ENCODE data around the gene GPR42. TPM values are rescaled to one million over a fixed set of nuclear protein-coding genes. Genes with fewer than 3 reads are reported as not detected.

GPR42 gene
- total RNA-seq, 1 donor from 2014 or later: not detected

DNA sequence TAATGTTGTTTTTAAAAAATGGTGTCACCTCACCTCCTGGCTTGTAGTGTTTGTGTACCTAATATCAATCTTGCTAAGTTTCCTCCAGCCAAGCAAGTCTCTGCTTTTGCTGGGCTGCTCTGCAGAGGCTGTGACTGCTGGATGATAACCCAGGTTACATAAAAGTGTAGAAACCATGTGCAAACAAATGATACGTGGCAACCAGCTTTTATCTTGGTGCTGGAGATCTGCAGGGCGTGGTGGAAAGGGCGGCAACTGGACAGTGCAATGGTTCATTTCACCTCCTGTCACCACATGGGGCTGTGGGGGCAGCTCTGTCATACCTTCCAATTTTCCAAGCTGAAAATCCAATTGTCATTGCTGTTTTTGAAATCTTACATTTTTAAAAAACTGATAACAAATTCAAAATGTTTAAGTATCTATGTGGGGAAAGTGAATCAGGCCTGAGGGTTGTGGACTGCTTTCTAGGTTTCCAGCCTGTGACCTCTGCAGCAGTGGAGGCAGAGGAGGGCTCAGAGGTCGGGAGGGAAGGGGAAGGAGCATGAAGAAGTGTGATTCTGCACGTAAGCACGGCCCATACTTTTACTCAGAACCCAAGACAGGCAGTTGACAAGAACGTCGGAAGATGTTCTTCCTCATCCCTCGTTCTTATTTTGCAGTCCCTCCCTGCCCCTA is 9.7 kb downstream of the GPR42 start:
- DNase-seq (ENCODE audit: low spot score in 2 of 2): no peak
- Histone ChIP-seq H3K36me3 (no peaks in the 10 kb centered on the region), H3K4me1 (no peaks in the 10 kb centered on the region), H3K9me3 (no peaks in the 10 kb centered on the region), H3K4me3 (no peak overlapping the region), H3K27ac (no peak overlapping the region), H3K27me3 (no peaks in the 10 kb centered on the region)
- TF ChIP-seq, protein P1, sequence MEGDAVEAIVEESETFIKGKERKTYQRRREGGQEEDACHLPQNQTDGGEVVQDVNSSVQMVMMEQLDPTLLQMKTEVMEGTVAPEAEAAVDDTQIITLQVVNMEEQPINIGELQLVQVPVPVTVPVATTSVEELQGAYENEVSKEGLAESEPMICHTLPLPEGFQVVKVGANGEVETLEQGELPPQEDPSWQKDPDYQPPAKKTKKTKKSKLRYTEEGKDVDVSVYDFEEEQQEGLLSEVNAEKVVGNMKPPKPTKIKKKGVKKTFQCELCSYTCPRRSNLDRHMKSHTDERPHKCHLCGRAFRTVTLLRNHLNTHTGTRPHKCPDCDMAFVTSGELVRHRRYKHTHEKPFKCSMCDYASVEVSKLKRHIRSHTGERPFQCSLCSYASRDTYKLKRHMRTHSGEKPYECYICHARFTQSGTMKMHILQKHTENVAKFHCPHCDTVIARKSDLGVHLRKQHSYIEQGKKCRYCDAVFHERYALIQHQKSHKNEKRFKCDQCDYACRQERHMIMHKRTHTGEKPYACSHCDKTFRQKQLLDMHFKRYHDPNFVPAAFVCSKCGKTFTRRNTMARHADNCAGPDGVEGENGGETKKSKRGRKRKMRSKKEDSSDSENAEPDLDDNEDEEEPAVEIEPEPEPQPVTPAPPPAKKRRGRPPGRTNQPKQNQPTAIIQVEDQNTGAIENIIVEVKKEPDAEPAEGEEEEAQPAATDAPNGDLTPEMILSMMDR (IDR thresholded peaks at IDR 0.05): no peak
- intact Hi-C loops (cut with DNase I): no loop called here

DNA sequence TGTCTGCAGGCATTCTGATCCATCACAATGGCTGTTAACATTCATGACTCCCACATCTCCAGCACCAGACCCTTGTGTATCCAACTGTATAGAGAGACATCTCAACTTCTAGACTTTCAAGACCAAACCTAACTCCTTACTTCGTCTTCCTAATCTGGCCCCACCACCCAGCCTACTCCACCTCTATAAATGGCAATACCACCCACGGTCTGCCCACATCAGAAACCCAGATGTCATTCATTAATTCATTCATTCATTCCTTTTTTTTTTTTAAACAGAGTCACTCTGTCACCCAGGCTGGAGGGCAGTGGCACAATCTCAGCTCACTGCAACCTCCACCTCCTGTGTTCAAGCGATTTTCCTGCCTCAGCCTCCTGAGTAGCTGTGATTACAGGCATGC is 10.4 kb downstream of the GPR42 start:
- Histone ChIP-seq H3K9me3 (no peaks in the 10 kb centered on the region), H3K4me1 (no peaks in the 10 kb centered on the region), H3K27ac (no peak overlapping the region), H3K4me3 (no peak overlapping the region), H3K36me3 (no peaks in the 10 kb centered on the region), H3K27me3 (no peaks in the 10 kb centered on the region)
- TF ChIP-seq, protein P1 (IDR thresholded peaks at IDR 0.05): no peak
- no peak for DNase-seq (ENCODE audit: low spot score in 2 of 2)
- intact Hi-C loops (cut with DNase I): no loop called here

DNA sequence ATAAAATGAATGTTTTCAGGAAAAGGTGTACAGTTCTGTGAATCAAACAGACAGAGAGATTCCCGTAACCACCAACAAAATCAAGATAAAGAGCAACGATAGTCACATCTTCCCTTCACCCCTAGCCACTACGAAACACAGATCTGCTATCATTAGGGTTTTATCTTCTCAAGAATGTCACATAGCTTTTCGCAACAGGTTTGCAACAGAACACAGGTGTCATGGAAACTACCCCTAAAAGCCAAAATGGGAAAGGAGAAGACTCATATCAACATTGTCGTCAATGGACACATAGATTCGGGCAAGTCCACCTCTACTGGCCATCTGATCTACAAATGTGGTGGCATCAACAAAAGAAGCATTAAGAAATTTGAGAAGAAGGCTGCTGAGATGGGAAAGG is 11.1 kb downstream of the GPR42 start:
- TF ChIP-seq, protein P1 (IDR thresholded peaks at IDR 0.05): no peak
- Histone ChIP-seq H3K4me3 (no peak overlapping the region), H3K27me3 (no peaks in the 10 kb centered on the region), H3K27ac (no peak overlapping the region), H3K4me1 (no peaks in the 10 kb centered on the region), H3K36me3 (no peaks in the 10 kb centered on the region), H3K9me3 (no peaks in the 10 kb centered on the region)
- no peak for DNase-seq (ENCODE audit: low spot score in 2 of 2)
- intact Hi-C loops (cut with DNase I): no loop called here

- intact Hi-C loops (cut with DNase I): no loop called here
- H3K4me1 ChIP-seq: no peaks in the 10 kb centered on the region
- DNase-seq (ENCODE audit: low spot score in 2 of 2): no peak
Observed at GRCh38 chr19:35383536-35383935, 12.7 kb downstream of the GPR42 start.

DNA sequence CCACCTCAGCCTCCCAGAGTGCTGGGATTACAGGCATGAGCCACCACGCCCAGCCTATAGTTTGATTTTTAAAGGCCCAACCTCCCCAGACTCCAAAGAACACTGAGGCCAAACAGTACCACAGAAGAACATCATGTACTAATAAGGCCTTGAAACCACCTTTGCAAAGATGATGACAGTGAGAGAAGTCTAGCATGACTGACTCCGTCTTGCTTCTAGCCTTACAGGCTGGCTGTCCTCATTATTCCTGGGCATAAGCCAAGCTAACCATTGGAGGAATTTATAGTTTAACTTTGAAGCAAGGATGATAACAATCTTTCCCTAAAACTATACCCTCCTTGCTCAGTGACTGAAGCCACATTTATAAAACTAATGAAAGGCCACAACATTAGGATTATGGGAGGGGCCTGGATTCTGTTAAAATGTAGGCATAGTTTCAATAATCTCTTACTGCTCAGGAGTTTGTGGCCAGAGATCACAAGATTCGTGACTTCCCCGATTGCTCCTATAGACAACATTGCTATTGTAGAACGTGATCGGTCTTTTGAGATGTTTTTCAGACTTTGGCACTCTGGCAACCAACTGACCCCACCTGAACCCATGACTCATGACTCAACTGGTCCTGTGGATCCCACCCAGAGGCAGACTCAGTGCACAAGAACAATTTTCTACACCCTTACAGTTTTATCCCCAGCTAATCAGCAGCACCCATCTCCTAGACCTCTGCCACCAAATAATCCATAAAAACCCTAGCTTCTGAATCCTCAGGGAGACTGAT is 17.6 kb downstream of the GPR42 start:
- TF ChIP-seq, protein P1 (IDR thresholded peaks at IDR 0.05): no peak
- H3K9me3 ChIP-seq: no peaks in the 10 kb centered on the region
- H3K4me1 ChIP-seq: no peaks in the 10 kb centered on the region
- intact Hi-C loops (cut with DNase I): no loop called here
- DNase-seq (ENCODE audit: low spot score in 2 of 2): no peak
- no peaks in the 10 kb centered on the region for H3K36me3 ChIP-seq
- H3K27ac ChIP-seq: no peak overlapping the region
- no peak overlapping the region for H3K4me3 ChIP-seq
- no peaks in the 10 kb centered on the region for H3K27me3 ChIP-seq

More at GRCh38 chr19:35383536-35383935, 12.7 kb downstream of the GPR42 start:
- H3K27ac ChIP-seq: no peak overlapping the region
- no peaks in the 10 kb centered on the region for H3K27me3 ChIP-seq
- no peaks in the 10 kb centered on the region for H3K36me3 ChIP-seq
- H3K4me3 ChIP-seq: no peak overlapping the region
- TF ChIP-seq, protein P1 (IDR thresholded peaks at IDR 0.05): no peak
- no peaks in the 10 kb centered on the region for H3K9me3 ChIP-seq
